Gastroesophageal sphincter (tissue), 4 donors: Measurements from ENCODE around the gene FAM13A. TPM values are rescaled to one million over a fixed set of nuclear protein-coding genes. Genes with fewer than 3 reads are reported as not detected.

Source experiments
- ATAC-seq: fragments of 150-250 bp; one replicate; pipeline ENCODE4 v1.9.1; 2016; ENCODE audit warnings: mild to moderate bottlenecking, moderate library complexity
- H3K27ac ChIP-seq, 4 donors: fragments of 200-600 bp; sonication (generic) in 3 of 4; 1 replicate in 3 of 4; 2 replicates in 1 of 4; pipeline ENCODE4 v1.5.1; 2016 to 2019
- H3K27me3 ChIP-seq: fragments of 200-600 bp; sonication (generic); one replicate; pipeline ENCODE4 v1.5.1; 2019
- H3K36me3 ChIP-seq, 2 donors: fragments of 200-600 bp; sonication (generic); one replicate each; pipeline ENCODE4 v1.5.1; 2019; ENCODE audit warnings: control low read depth in 1 of 2
- H3K4me1 ChIP-seq, 3 donors: fragments of 200-600 bp; sonication (generic); 1 replicate in 2 of 3; 2 replicates in 1 of 3; pipeline ENCODE4 v1.5.1; 2016 to 2019; ENCODE audit warnings: control low read depth in 2 of 3
- H3K4me3 ChIP-seq, 2 donors: fragments of 200-600 bp; sonication (generic); one replicate each; pipeline ENCODE4 v1.5.1; 2019; ENCODE audit warnings: mild to moderate bottlenecking in 1 of 2, moderate library complexity in 1 of 2
- H3K9me3 ChIP-seq, 3 donors: fragments of 200-600 bp; sonication (generic); one replicate each; pipeline ENCODE4 v1.5.1; 2017 to 2019; ENCODE audit warnings: control low read depth in 2 of 3
- EP300 ChIP-seq: sonication (generic); formaldehyde crosslinking; IDR thresholded peaks from one replicate; pipeline ENCODE4 v1.6.1; 2017; ENCODE audit warnings: antibody characterized with exemption, mild to moderate bottlenecking
- POLR2A ChIP-seq, 2 donors: fragments of 450-650 bp; IDR thresholded peaks; one replicate each; pipeline ENCODE4 v1.6.1; 2017; ENCODE audit warnings: antibody characterized with exemption in 2 of 2, mild to moderate bottlenecking in 2 of 2, moderate library complexity in 1 of 2
- POLR2AphosphoS5 ChIP-seq: sonication (generic); formaldehyde crosslinking; IDR thresholded peaks from one replicate; pipeline ENCODE4 v1.6.1; 2017; ENCODE audit warnings: antibody characterized with exemption
- WGBS, 2 donors: methylation state at CpG; one replicate each; pipeline ENCODE4 v1.1.5; 2018; ENCODE audit warnings: low coverage in 1 of 2; 5-methylcytosine and 5-hydroxymethylcytosine counted together
- total RNA-seq, 4 donors: library from RNA; depleted of rRNA; stranded (reverse); fragments of >200 nt; gene quantifications; one replicate each; pipeline ENCODE4 v1.1.0, GENCODE V29; 2016
- TF ChIP-seq, protein P1 (sequence below), 4 experiments: fragments of 200-600 bp in 2 of 4; fragments of 450-650 bp in 2 of 4; sonication (generic) in 1 of 4; IDR thresholded peaks; one replicate each; pipeline ENCODE4 v1.5.1; 2017 to 2019; ENCODE audit warnings: antibody characterized with exemption in 4 of 4, mild to moderate bottlenecking in 2 of 4, moderate library complexity in 2 of 4

The FAM13A gene
- total RNA-seq, 4 donors from 2014 or later: 22.8 to 46.9 (median 35.2) TPM

GRCh38 chr4:88939697-88940096 lies 117.3 kb downstream of the FAM13A start:
- no peak for TF ChIP-seq POLR2AphosphoS5
- TF ChIP-seq EP300: no peak
- TF ChIP-seq POLR2A (IDR thresholded peaks at IDR 0.05): no peak
- TF ChIP-seq, protein P1, sequence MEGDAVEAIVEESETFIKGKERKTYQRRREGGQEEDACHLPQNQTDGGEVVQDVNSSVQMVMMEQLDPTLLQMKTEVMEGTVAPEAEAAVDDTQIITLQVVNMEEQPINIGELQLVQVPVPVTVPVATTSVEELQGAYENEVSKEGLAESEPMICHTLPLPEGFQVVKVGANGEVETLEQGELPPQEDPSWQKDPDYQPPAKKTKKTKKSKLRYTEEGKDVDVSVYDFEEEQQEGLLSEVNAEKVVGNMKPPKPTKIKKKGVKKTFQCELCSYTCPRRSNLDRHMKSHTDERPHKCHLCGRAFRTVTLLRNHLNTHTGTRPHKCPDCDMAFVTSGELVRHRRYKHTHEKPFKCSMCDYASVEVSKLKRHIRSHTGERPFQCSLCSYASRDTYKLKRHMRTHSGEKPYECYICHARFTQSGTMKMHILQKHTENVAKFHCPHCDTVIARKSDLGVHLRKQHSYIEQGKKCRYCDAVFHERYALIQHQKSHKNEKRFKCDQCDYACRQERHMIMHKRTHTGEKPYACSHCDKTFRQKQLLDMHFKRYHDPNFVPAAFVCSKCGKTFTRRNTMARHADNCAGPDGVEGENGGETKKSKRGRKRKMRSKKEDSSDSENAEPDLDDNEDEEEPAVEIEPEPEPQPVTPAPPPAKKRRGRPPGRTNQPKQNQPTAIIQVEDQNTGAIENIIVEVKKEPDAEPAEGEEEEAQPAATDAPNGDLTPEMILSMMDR (IDR thresholded peaks at IDR 0.05): no peak
- ATAC-seq: no peak
- WGBS, 2 donors: 67 to 83% methylated on average over 3 of the region's 3 CpGs
- no peaks in the 10 kb centered on the region for H3K4me1 ChIP-seq
- no peak overlapping the region for H3K4me3 ChIP-seq
- H3K27ac ChIP-seq: no peak overlapping the region
- no peaks in the 10 kb centered on the region for H3K9me3 ChIP-seq
- H3K36me3 ChIP-seq: peaks cover 0 to 16% of the 10 kb centered on the region in 2 donors
- no peaks in the 10 kb centered on the region for H3K27me3 ChIP-seq

DNA sequence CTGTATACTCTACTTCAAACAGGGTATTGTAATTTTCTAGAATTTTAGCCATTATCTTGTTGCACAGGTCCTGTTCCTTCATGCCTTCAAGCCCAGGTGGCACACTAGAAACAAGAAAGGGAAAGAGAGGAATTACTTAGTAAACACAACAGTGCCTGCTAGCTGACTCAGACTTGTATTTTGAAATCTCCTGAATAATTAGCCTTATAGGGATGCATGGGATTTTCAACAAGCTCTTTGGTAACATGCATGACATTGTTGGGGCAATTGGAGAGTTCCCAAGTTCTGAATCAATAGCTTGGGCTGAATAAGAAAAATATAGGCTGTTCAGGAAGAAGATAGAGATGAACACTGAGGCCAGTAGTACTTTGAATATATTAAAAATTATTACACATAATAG lies 118.8 kb downstream of the FAM13A start:
- TF ChIP-seq EP300 (no peak), POLR2AphosphoS5 (peak; percentile 33)
- Histone ChIP-seq H3K36me3 (peaks cover 0 to 16% of the 10 kb centered on the region in 2 donors), H3K27me3 (no peaks in the 10 kb centered on the region), H3K9me3 (no peaks in the 10 kb centered on the region), H3K4me1 (no peaks in the 10 kb centered on the region), H3K27ac (no peak overlapping the region), H3K4me3 (no peak overlapping the region)
- no peak for ATAC-seq

GRCh38 chr4:88937081-88937480 lies 119.9 kb downstream of the FAM13A start:
- 83 to 90% methylated on average over 2 of the region's 2 CpGs for WGBS, 2 donors
- Histone ChIP-seq H3K27me3 (no peaks in the 10 kb centered on the region), H3K4me3 (no peak overlapping the region), H3K36me3 (peaks cover 0 to 14% of the 10 kb centered on the region in 2 donors), H3K4me1 (no peaks in the 10 kb centered on the region), H3K27ac (no peak overlapping the region), H3K9me3 (no peaks in the 10 kb centered on the region)
- TF ChIP-seq, protein P1 (IDR thresholded peaks at IDR 0.05): no peak
- TF ChIP-seq POLR2A (IDR thresholded peaks at IDR 0.05): no peak
- TF ChIP-seq EP300: no peak
- TF ChIP-seq POLR2AphosphoS5: no peak
- ATAC-seq: no peak

- 41 to 60% methylated on average over 3 of the region's 3 CpGs for WGBS, 2 donors
- no peak for ATAC-seq
- Histone ChIP-seq H3K4me3 (no peak overlapping the region), H3K27ac (no peak overlapping the region), H3K4me1 (no peaks in the 10 kb centered on the region), H3K27me3 (no peaks in the 10 kb centered on the region), H3K9me3 (no peaks in the 10 kb centered on the region), H3K36me3 (peaks cover 0 to 17% of the 10 kb centered on the region in 2 donors)
- no peak for TF ChIP-seq EP300
- no peak for TF ChIP-seq POLR2A (IDR thresholded peaks at IDR 0.05)
- TF ChIP-seq POLR2AphosphoS5: no peak
- TF ChIP-seq, protein P1 (IDR thresholded peaks at IDR 0.05): no peak
Measured at GRCh38 chr4:88933414-88934160, 123.4 kb downstream of the FAM13A start.

DNA sequence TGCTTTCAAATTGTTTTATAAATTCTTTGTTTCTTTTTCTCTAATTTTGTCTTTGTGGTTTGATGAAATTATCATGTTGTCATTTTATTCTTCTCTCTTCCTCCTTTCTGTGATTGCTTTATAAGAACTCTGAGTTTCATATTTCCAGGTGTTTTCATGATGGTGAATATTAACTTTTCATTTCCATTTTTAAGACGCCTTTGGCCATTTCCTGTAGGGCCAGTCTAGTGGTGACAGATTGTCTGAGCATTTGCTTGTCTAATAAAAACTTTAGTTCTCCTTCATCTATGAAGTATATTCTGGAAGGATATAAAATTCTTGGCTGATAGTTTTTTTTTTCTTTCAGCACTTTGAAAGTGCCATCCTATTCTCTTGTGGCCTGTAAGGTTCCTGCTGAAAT lies 128.1 kb downstream of the FAM13A start:
- Histone ChIP-seq H3K4me1 (no peaks in the 10 kb centered on the region), H3K4me3 (no peak overlapping the region), H3K36me3 (peaks cover 0 to 8% of the 10 kb centered on the region in 2 donors), H3K27me3 (no peaks in the 10 kb centered on the region), H3K9me3 (no peaks in the 10 kb centered on the region), H3K27ac (no peak overlapping the region)
- no peak for ATAC-seq
- 81 to 100% methylated on average over 1 of the region's 1 CpG for WGBS, 2 donors
- no peak for TF ChIP-seq EP300
- TF ChIP-seq, protein P1 (IDR thresholded peaks at IDR 0.05): no peak
- no peak for TF ChIP-seq POLR2A (IDR thresholded peaks at IDR 0.05)
- TF ChIP-seq POLR2AphosphoS5: no peak
